Measurements from ENCODE around the gene LIG1. TPM values are rescaled to one million over a fixed set of nuclear protein-coding genes. Genes with fewer than 3 reads are reported as not detected.

LIG1 gene
- total and polyA plus RNA-seq, 2 of the 13 experiments (the other 11 are each of a cell fraction or from before 2014, with no cell fraction given) = 20.1 to 64.4 TPM

GRCh38 chr19:48169939-48170803 is at the start of gene LIG1, which contains the start of gene ZSWIM9 (continued):
- TF ChIP-seq KDM3A (CRISPR knock-in tag; IDR thresholded peaks at IDR 0.05; ENCODE audit: low read depth) (no peak), ATF7 (IDR thresholded peaks at IDR 0.05) (no peak), ATF7 (CRISPR knock-in tag; IDR thresholded peaks at IDR 0.05) (no peak), SMARCC2 (IDR thresholded peaks at IDR 0.05) (no peak), PHB2 (IDR thresholded peaks at IDR 0.05; ENCODE audit: partially characterized antibody) (no peak), ZNF468 (CRISPR knock-in tag; IDR thresholded peaks at IDR 0.05) (0 out of 2 replicates have a peak, but pooled peaks have one; percentile 39), RBFOX2 (IDR thresholded peaks at IDR 0.05; ENCODE audit: low read depth, low read length) (peak; percentile 86), ZBTB39 (CRISPR knock-in tag; IDR thresholded peaks at IDR 0.05) (no peak), ZSCAN30 (CRISPR knock-in tag; IDR thresholded peaks at IDR 0.05) (no peak), ARNT (IDR thresholded peaks at IDR 0.05) (no peak), PREB (CRISPR knock-in tag; IDR thresholded peaks at IDR 0.05) (no peak), TP53 (CRISPR knock-in tag; conservative IDR thresholded peaks at IDR 0.05) (0 out of 2 replicates have a peak, but pooled peaks have one; percentile 74), THAP7 (CRISPR knock-in tag; IDR thresholded peaks at IDR 0.05) (peak; percentile 99), ZEB1 (IDR thresholded peaks at IDR 0.05; ENCODE audit: insufficient replicate concordance, low read depth) (no peak), ZC3H13 (CRISPR knock-in tag; IDR thresholded peaks at IDR 0.05) (peak; percentile 75; the same call in 1 of the 2 replicates), MYPOP (CRISPR knock-in tag; IDR thresholded peaks at IDR 0.05) (peak; percentile 57; the same call in 1 of the 2 replicates), FOXP1 (IDR thresholded peaks at IDR 0.05) (no peak), FOXP1 (CRISPR knock-in tag; IDR thresholded peaks at IDR 0.05) (no peak), NCOA5 (CRISPR knock-in tag; IDR thresholded peaks at IDR 0.05) (no peak), ZBTB21 (CRISPR knock-in tag; IDR thresholded peaks at IDR 0.05) (no peak; the same call in 1 of the 2 replicates), ZFYVE20 (CRISPR knock-in tag; IDR thresholded peaks at IDR 0.05; ENCODE audit: borderline replicate concordance, low read depth) (0 out of 2 replicates have a peak, but pooled peaks have one; percentile 57), ZNF552 (CRISPR knock-in tag; IDR thresholded peaks at IDR 0.05; ENCODE audit: borderline replicate concordance) (no peak; the same call in 1 of the 2 replicates), RFXAP (CRISPR knock-in tag; IDR thresholded peaks at IDR 0.05; ENCODE audit: borderline replicate concordance) (0 out of 2 replicates have a peak, but pooled peaks have one; percentile 22)
